Natural killer cell (primary cell): ENCODE measurements around the gene AGBL4. TPM values are rescaled to one million over a fixed set of nuclear protein-coding genes. Genes with fewer than 3 reads are reported as not detected.

Experiments
- ATAC-seq, 3 donors: fragments of 150-1000 bp in 2 of 3; fragments of 200-7000 bp in 1 of 3; cut with Tn5 transposase; 1 replicate in 1 of 3; 2 replicates in 2 of 3; pipeline ENCODE4 v1.10.0; 2021; ENCODE audit warnings: mild to moderate bottlenecking in 2 of 3, moderate library complexity in 2 of 3
- DNase-seq, 2 donors: peaks; one replicate each; pipeline versions ENCODE4 v3.0.0 to v3.0.0-alpha.2; 2013 to 2021; ENCODE audit warnings: mixed read lengths in 1 of 2
- H3K27ac ChIP-seq: one replicate; pipeline ENCODE4 v1.5.1; 2013; ENCODE audit warnings: mild to moderate bottlenecking, low read length
- H3K27me3 ChIP-seq: one replicate; pipeline ENCODE4 v1.6.1; 2013; ENCODE audit warnings: low read length; ENCODE audit not compliant: control insufficient read depth, insufficient read depth
- H3K36me3 ChIP-seq: one replicate; pipeline ENCODE4 v1.6.1; 2013; ENCODE audit warnings: low read length; ENCODE audit not compliant: control insufficient read depth, insufficient read depth
- H3K4me1 ChIP-seq: one replicate; pipeline ENCODE4 v1.6.1; 2013; ENCODE audit warnings: low read length; ENCODE audit not compliant: control insufficient read depth, insufficient read depth
- H3K4me3 ChIP-seq: one replicate; pipeline ENCODE4 v1.5.1; 2013; ENCODE audit warnings: low read length
- H3K9me3 ChIP-seq: one replicate; pipeline ENCODE4 v1.6.1; 2013; ENCODE audit warnings: low read length; ENCODE audit not compliant: control insufficient read depth, insufficient read depth
- H3K27ac Mint-ChIP-seq, 2 donors: one replicate each; pipeline ENCODE4 v1.8.0; 2022; ENCODE audit warnings: mild to moderate bottlenecking in 2 of 2, mixed read lengths in 2 of 2, moderate library complexity in 1 of 2
- H3K27me3 Mint-ChIP-seq, 2 donors: one replicate each; pipeline ENCODE4 v1.8.0; 2022; ENCODE audit warnings: low read depth in 2 of 2, mixed read lengths in 2 of 2
- H3K36me3 Mint-ChIP-seq: one replicate; pipeline ENCODE4 v1.8.0; 2022; ENCODE audit warnings: mixed read lengths
- H3K4me1 Mint-ChIP-seq, 2 donors: one replicate each; pipeline ENCODE4 v1.8.0; 2022; ENCODE audit warnings: mixed read lengths in 2 of 2
- H3K4me3 Mint-ChIP-seq: one replicate; pipeline ENCODE4 v1.8.0; 2022; ENCODE audit warnings: mild to moderate bottlenecking, moderate library complexity, mixed read lengths
- H3K9me3 Mint-ChIP-seq, 2 donors: one replicate each; pipeline ENCODE4 v1.8.0; 2022; ENCODE audit warnings: mixed read lengths in 2 of 2
- CTCF ChIP-seq: fragments of 200-600 bp; IDR thresholded peaks from one replicate; pipeline ENCODE4 v1.8.0; 2022; ENCODE audit warnings: antibody characterized with exemption
- WGBS: methylation state at CpG from one replicate; pipeline ENCODE4 v1.1.7; 2013; ENCODE audit warnings: missing lambda C conversion rate; ENCODE audit not compliant: insufficient coverage; 5-methylcytosine and 5-hydroxymethylcytosine counted together
- intact Hi-C: fragments of 100-400 bp; cut with micrococcal nuclease; formaldehyde crosslinking; loops from one replicate; pipeline ENCODE4 v1.14.2; 2022
- total RNA-seq, 4 donors: library from RNA; stranded (reverse); fragments of 120-200 nt in 1 of 4; gene quantifications; one replicate each; pipeline versions ENCODE4 v1.2.3 to v1.2.4, GENCODE V29; 2013 to 2022

Gene AGBL4
- total RNA-seq, 3 donors from 2014 or later (not counting 1 experiment from before 2014, with no cell fraction given): not detected

GRCh38 chr1:49630156-49630555 is 393.6 kb downstream of the AGBL4 start:
- H3K27me3 ChIP-seq: no peaks in the 10 kb centered on the region
- H3K27ac ChIP-seq: no peak overlapping the region
- ATAC-seq: no peak
- H3K4me1 Mint-ChIP-seq: no peaks in the 10 kb centered on the region
- no peak for TF ChIP-seq CTCF
- H3K9me3 ChIP-seq: no peaks in the 10 kb centered on the region
- WGBS: 80% methylated on average over 2 of the region's 2 CpGs
- intact Hi-C loops: no loop called here
- H3K4me1 ChIP-seq: no peaks in the 10 kb centered on the region
- H3K9me3 Mint-ChIP-seq: peaks cover 11 to 21% of the 10 kb centered on the region in 2 donors
- H3K27ac Mint-ChIP-seq: no peak overlapping the region
- no peaks in the 10 kb centered on the region for H3K27me3 Mint-ChIP-seq
- H3K4me3 Mint-ChIP-seq: no peak overlapping the region
- H3K4me3 ChIP-seq: no peak overlapping the region
- no peaks in the 10 kb centered on the region for H3K36me3 Mint-ChIP-seq
- no peak for DNase-seq
- no peaks in the 10 kb centered on the region for H3K36me3 ChIP-seq

GRCh38 chr1:49627781-49628180 is 396.0 kb downstream of the AGBL4 start:
- no peak for DNase-seq
- intact Hi-C loops: no loop called here
- Histone ChIP-seq H3K27ac (no peak overlapping the region), H3K9me3 (no peaks in the 10 kb centered on the region), H3K36me3 (no peaks in the 10 kb centered on the region), H3K4me3 (no peak overlapping the region), H3K27me3 (no peaks in the 10 kb centered on the region), H3K4me1 (no peaks in the 10 kb centered on the region)
- Mint-ChIP-seq H3K27ac (no peak overlapping the region), H3K36me3 (no peaks in the 10 kb centered on the region), H3K27me3 (no peaks in the 10 kb centered on the region), H3K9me3 (peaks cover 16 to 26% of the 10 kb centered on the region in 2 donors), H3K4me3 (no peak overlapping the region), H3K4me1 (no peaks in the 10 kb centered on the region)
- no peak for TF ChIP-seq CTCF
- WGBS: 85% methylated on average over 3 of the region's 3 CpGs
- ATAC-seq: no peak

- intact Hi-C loops: no loop called here
- no peaks in the 10 kb centered on the region for H3K36me3 ChIP-seq
- ATAC-seq (no peak), DNase-seq (no peak)
- Mint-ChIP-seq H3K27me3 (no peaks in the 10 kb centered on the region), H3K9me3 (peaks cover 18 to 25% of the 10 kb centered on the region in 2 donors), H3K27ac (no peak overlapping the region), H3K36me3 (no peaks in the 10 kb centered on the region), H3K4me1 (no peaks in the 10 kb centered on the region), H3K4me3 (no peak overlapping the region)
- TF ChIP-seq CTCF: no peak
- no peaks in the 10 kb centered on the region for H3K27me3 ChIP-seq
- H3K4me1 ChIP-seq: no peaks in the 10 kb centered on the region
- H3K4me3 ChIP-seq: no peak overlapping the region
- H3K27ac ChIP-seq: no peak overlapping the region
- no peaks in the 10 kb centered on the region for H3K9me3 ChIP-seq
Measured at GRCh38 chr1:49626472-49626871, 397.3 kb downstream of the AGBL4 start.

- ATAC-seq (no peak), DNase-seq (no peak)
- 94% methylated on average over 2 of the region's 3 CpGs for WGBS
- Histone ChIP-seq H3K9me3 (no peaks in the 10 kb centered on the region), H3K4me1 (no peaks in the 10 kb centered on the region), H3K4me3 (no peak overlapping the region), H3K27me3 (no peaks in the 10 kb centered on the region), H3K36me3 (no peaks in the 10 kb centered on the region), H3K27ac (no peak overlapping the region)
- intact Hi-C loops: no loop called here
- H3K9me3 Mint-ChIP-seq: peaks cover 16 to 23% of the 10 kb centered on the region in 2 donors
- no peak overlapping the region for H3K27ac Mint-ChIP-seq
- no peaks in the 10 kb centered on the region for H3K27me3 Mint-ChIP-seq
- no peaks in the 10 kb centered on the region for H3K4me1 Mint-ChIP-seq
- no peak for TF ChIP-seq CTCF
- H3K36me3 Mint-ChIP-seq: no peaks in the 10 kb centered on the region
- no peak overlapping the region for H3K4me3 Mint-ChIP-seq
Measured at GRCh38 chr1:49622877-49623276, 400.9 kb downstream of the AGBL4 start.
